Thoracic aorta (tissue), 2 donors: ENCODE data around the gene PLEKHS1. TPM values are rescaled to one million over a fixed set of nuclear protein-coding genes. Genes with fewer than 3 reads are reported as not detected.

ENCODE experiments used
- ATAC-seq: fragments of 150-250 bp; one replicate; pipeline ENCODE4 v1.8.0; 2017; ENCODE audit warnings: low read depth; ENCODE audit not compliant: insufficient number of reproducible peaks, low FRiP score
- DNase-seq: peaks from one replicate; pipeline ENCODE4 v3.0.0-alpha.2; 2020; ENCODE audit warnings: low spot score
- H3K27ac ChIP-seq, 2 donors: fragments of 200-600 bp; sonication (generic); 1 replicate in 1 of 2; 2 replicates in 1 of 2; pipeline ENCODE4 v1.5.1; 2016; ENCODE audit warnings: mild to moderate bottlenecking in 2 of 2, moderate library complexity in 2 of 2
- H3K27me3 ChIP-seq: fragments of 200-600 bp; sonication (generic); replicated peaks from 2 replicates; pipeline ENCODE4 v1.6.0; 2016; ENCODE audit warnings: mild to moderate bottlenecking; ENCODE audit not compliant: insufficient read depth
- H3K36me3 ChIP-seq: fragments of 200-600 bp; sonication (generic); one replicate; pipeline ENCODE4 v1.5.1; 2016
- H3K4me1 ChIP-seq, 2 donors: fragments of 200-600 bp; sonication (generic); 1 replicate in 1 of 2; 2 replicates in 1 of 2; pipeline versions ENCODE4 v1.5.1 to v1.6.0; 2016; ENCODE audit warnings: low read depth in 2 of 2, mild to moderate bottlenecking in 1 of 2; ENCODE audit not compliant: control insufficient read depth in 1 of 2
- H3K4me3 ChIP-seq: fragments of 200-600 bp; sonication (generic); 2 replicates; pipeline ENCODE4 v1.5.1; 2016; ENCODE audit warnings: mild to moderate bottlenecking
- H3K9me3 ChIP-seq: fragments of 200-600 bp; sonication (generic); 2 replicates; pipeline ENCODE4 v1.5.1; 2016
- CTCF ChIP-seq: fragments of 200-600 bp; sonication (generic); IDR thresholded peaks from one replicate; pipeline ENCODE4 v1.5.1; 2019; ENCODE audit warnings: antibody characterized with exemption
- total RNA-seq, 2 donors: library from RNA; depleted of rRNA; stranded (reverse); fragments of >200 nt; gene quantifications; one replicate each; pipeline versions ENCODE4 v1.1.0 to v1.2.3, GENCODE V29; 2016

PLEKHS1 gene
- total RNA-seq, 2 donors from 2014 or later, result 0.14 TPM; not detected in 1

- H3K27me3 ChIP-seq, result no peaks in the 10 kb centered on the region
- no peaks in the 10 kb centered on the region for H3K36me3 ChIP-seq
- H3K4me1 ChIP-seq, result no peaks in the 10 kb centered on the region
- ATAC-seq, result no peak
- TF ChIP-seq CTCF, result no peak
- H3K27ac ChIP-seq, result no peak overlapping the region
- H3K9me3 ChIP-seq, result no peaks in the 10 kb centered on the region
- DNase-seq, result no peak
- no peak overlapping the region for H3K4me3 ChIP-seq
These were observed 5.6 kb downstream of the PLEKHS1 start for GRCh38 chr10:113756940-113757543.

GRCh38 chr10:113762083-113762482 is 10.6 kb downstream of the PLEKHS1 start:
- H3K9me3 ChIP-seq, result peaks cover 5% of the 10 kb centered on the region
- no peaks in the 10 kb centered on the region for H3K36me3 ChIP-seq
- ATAC-seq (no peak), DNase-seq (no peak)
- no peak overlapping the region for H3K4me3 ChIP-seq
- no peak overlapping the region for H3K27ac ChIP-seq
- H3K27me3 ChIP-seq, result no peaks in the 10 kb centered on the region
- TF ChIP-seq CTCF, result no peak
- no peaks in the 10 kb centered on the region for H3K4me1 ChIP-seq

GRCh38 chr10:113764582-113764981 is 13.1 kb downstream of the PLEKHS1 start:
- Histone ChIP-seq H3K4me3 (no peak overlapping the region), H3K9me3 (peaks cover 5% of the 10 kb centered on the region), H3K36me3 (no peaks in the 10 kb centered on the region), H3K27me3 (no peaks in the 10 kb centered on the region), H3K27ac (no peak overlapping the region), H3K4me1 (no peaks in the 10 kb centered on the region)
- TF ChIP-seq CTCF, result no peak
- ATAC-seq (no peak), DNase-seq (no peak)

- peaks cover 5% of the 10 kb centered on the region for H3K9me3 ChIP-seq
These were observed 14.4 kb downstream of the PLEKHS1 start for GRCh38 chr10:113765910-113766309.

GRCh38 chr10:113767222-113767621 is 15.7 kb downstream of the PLEKHS1 start:
- no peaks in the 10 kb centered on the region for H3K36me3 ChIP-seq
- H3K27me3 ChIP-seq, result no peaks in the 10 kb centered on the region
- peaks cover 5% of the 10 kb centered on the region for H3K9me3 ChIP-seq
- ATAC-seq (no peak), DNase-seq (no peak)
- no peak overlapping the region for H3K4me3 ChIP-seq
- TF ChIP-seq CTCF, result no peak
- no peaks in the 10 kb centered on the region for H3K4me1 ChIP-seq
- H3K27ac ChIP-seq, result no peak overlapping the region

More at GRCh38 chr10:113765910-113766309, 14.4 kb downstream of the PLEKHS1 start:
- TF ChIP-seq CTCF, result no peak
- Histone ChIP-seq H3K27me3 (no peaks in the 10 kb centered on the region), H3K27ac (no peak overlapping the region), H3K4me1 (no peaks in the 10 kb centered on the region), H3K4me3 (no peak overlapping the region), H3K36me3 (no peaks in the 10 kb centered on the region)
- DNase-seq (no peak), ATAC-seq (no peak)
